ENCODE results near the gene TSPAN19.

The TSPAN19 gene

GRCh38 chr12:85058339-85058738, 22.3 kb upstream of the TSPAN19 start:
- Histone ChIP-seq H3K9me3 (ENCODE audit: insufficient read depth, low read length) (no peaks in the 10 kb centered on the region), H3K4me1 (ENCODE audit: insufficient read depth, insufficient read length) (no peaks in the 10 kb centered on the region), H3K36me3 (ENCODE audit: insufficient read depth, insufficient read length, low read length) (no peaks in the 10 kb centered on the region), H3K9ac (ENCODE audit: insufficient read length, low read depth) (no peak overlapping the region), H3K4me3 (ENCODE audit: insufficient read length, low read depth) (no peak overlapping the region), H3K27me3 (ENCODE audit: insufficient read depth, insufficient read length) (no peaks in the 10 kb centered on the region)
- no peak for DNase-seq (ENCODE audit: low read depth, low spot score)
- TF ChIP-seq ZNF274 (IDR thresholded peaks at IDR 0.05; ENCODE audit: low read depth, low read length), result no peak
- no peak for TF ChIP-seq SUZ12 (IDR thresholded peaks at IDR 0.05; ENCODE audit: extremely low read depth, insufficient read depth, insufficient read length)
- TF ChIP-seq YY1 (IDR thresholded peaks at IDR 0.05; ENCODE audit: insufficient read depth, insufficient read length), result no peak

- Histone ChIP-seq H3K4me1 (ENCODE audit: insufficient read depth, insufficient read length) (no peaks in the 10 kb centered on the region), H3K36me3 (ENCODE audit: insufficient read depth, insufficient read length, low read length) (no peaks in the 10 kb centered on the region), H3K9ac (ENCODE audit: insufficient read length, low read depth) (no peak overlapping the region), H3K9me3 (ENCODE audit: insufficient read depth, low read length) (no peaks in the 10 kb centered on the region), H3K27me3 (ENCODE audit: insufficient read depth, insufficient read length) (no peaks in the 10 kb centered on the region), H3K4me3 (ENCODE audit: insufficient read length, low read depth) (no peak overlapping the region)
- peak; percentile 63 for DNase-seq (ENCODE audit: low read depth, low spot score)
- no peak for TF ChIP-seq SUZ12 (IDR thresholded peaks at IDR 0.05; ENCODE audit: extremely low read depth, insufficient read depth, insufficient read length)
- no peak for TF ChIP-seq ZNF274 (IDR thresholded peaks at IDR 0.05; ENCODE audit: low read depth, low read length)
- TF ChIP-seq YY1 (IDR thresholded peaks at IDR 0.05; ENCODE audit: insufficient read depth, insufficient read length), result no peak
Measured at GRCh38 chr12:85057370-85057963, 21.4 kb upstream of the TSPAN19 start.

- no peak overlapping the region for H3K9ac ChIP-seq (ENCODE audit: insufficient read length, low read depth)
- H3K4me3 ChIP-seq (ENCODE audit: insufficient read length, low read depth), result no peak overlapping the region
- H3K36me3 ChIP-seq (ENCODE audit: insufficient read depth, insufficient read length, low read length), result no peaks in the 10 kb centered on the region
- DNase-seq (ENCODE audit: low read depth, low spot score), result no peak
- no peaks in the 10 kb centered on the region for H3K9me3 ChIP-seq (ENCODE audit: insufficient read depth, low read length)
- H3K27me3 ChIP-seq (ENCODE audit: insufficient read depth, insufficient read length), result no peaks in the 10 kb centered on the region
- no peaks in the 10 kb centered on the region for H3K4me1 ChIP-seq (ENCODE audit: insufficient read depth, insufficient read length)
- TF ChIP-seq SUZ12 (IDR thresholded peaks at IDR 0.05; ENCODE audit: extremely low read depth, insufficient read depth, insufficient read length) (no peak), ZNF274 (IDR thresholded peaks at IDR 0.05; ENCODE audit: low read depth, low read length) (no peak), YY1 (IDR thresholded peaks at IDR 0.05; ENCODE audit: insufficient read depth, insufficient read length) (no peak)
Measured at GRCh38 chr12:85043829-85044228, 7.8 kb upstream of the TSPAN19 start.

GRCh38 chr12:85041395-85041794, 5.3 kb upstream of the TSPAN19 start:
- no peaks in the 10 kb centered on the region for H3K4me1 ChIP-seq (ENCODE audit: insufficient read depth, insufficient read length)
- no peak for DNase-seq (ENCODE audit: low read depth, low spot score)
- H3K4me3 ChIP-seq (ENCODE audit: insufficient read length, low read depth), result no peak overlapping the region
- H3K9ac ChIP-seq (ENCODE audit: insufficient read length, low read depth), result no peak overlapping the region
- TF ChIP-seq SUZ12 (IDR thresholded peaks at IDR 0.05; ENCODE audit: extremely low read depth, insufficient read depth, insufficient read length) (no peak), YY1 (IDR thresholded peaks at IDR 0.05; ENCODE audit: insufficient read depth, insufficient read length) (no peak)
- no peaks in the 10 kb centered on the region for H3K36me3 ChIP-seq (ENCODE audit: insufficient read depth, insufficient read length, low read length)
- H3K27me3 ChIP-seq (ENCODE audit: insufficient read depth, insufficient read length), result peaks cover 1% of the 10 kb centered on the region
- no peaks in the 10 kb centered on the region for H3K9me3 ChIP-seq (ENCODE audit: insufficient read depth, low read length)

- Histone ChIP-seq H3K9ac (ENCODE audit: insufficient read length, low read depth) (no peak overlapping the region), H3K27me3 (ENCODE audit: insufficient read depth, insufficient read length) (peaks cover 2% of the 10 kb centered on the region), H3K4me3 (ENCODE audit: insufficient read length, low read depth) (peak overlapping the region; percentile 80), H3K9me3 (ENCODE audit: insufficient read depth, low read length) (no peaks in the 10 kb centered on the region), H3K4me1 (ENCODE audit: insufficient read depth, insufficient read length) (no peaks in the 10 kb centered on the region), H3K36me3 (ENCODE audit: insufficient read depth, insufficient read length, low read length) (no peaks in the 10 kb centered on the region)
- no peak for DNase-seq (ENCODE audit: low read depth, low spot score)
- TF ChIP-seq SUZ12 (IDR thresholded peaks at IDR 0.05; ENCODE audit: extremely low read depth, insufficient read depth, insufficient read length) (no peak), ZNF274 (IDR thresholded peaks at IDR 0.05; ENCODE audit: low read depth, low read length) (no peak), YY1 (IDR thresholded peaks at IDR 0.05; ENCODE audit: insufficient read depth, insufficient read length) (no peak)
Measured at GRCh38 chr12:85036733-85037132, 656 bp upstream of the TSPAN19 start.

GRCh38 chr12:85029456-85029855, 6.6 kb downstream of the TSPAN19 start:
- H3K9me3 ChIP-seq (ENCODE audit: insufficient read depth, low read length), result no peaks in the 10 kb centered on the region
- no peaks in the 10 kb centered on the region for H3K4me1 ChIP-seq (ENCODE audit: insufficient read depth, insufficient read length)
- H3K9ac ChIP-seq (ENCODE audit: insufficient read length, low read depth), result no peak overlapping the region
- no peaks in the 10 kb centered on the region for H3K27me3 ChIP-seq (ENCODE audit: insufficient read depth, insufficient read length)
- no peaks in the 10 kb centered on the region for H3K36me3 ChIP-seq (ENCODE audit: insufficient read depth, insufficient read length, low read length)
- DNase-seq (ENCODE audit: low read depth, low spot score), result no peak
- TF ChIP-seq ZNF274 (IDR thresholded peaks at IDR 0.05; ENCODE audit: low read depth, low read length), result no peak
- TF ChIP-seq SUZ12 (IDR thresholded peaks at IDR 0.05; ENCODE audit: extremely low read depth, insufficient read depth, insufficient read length), result no peak
- no peak for TF ChIP-seq YY1 (IDR thresholded peaks at IDR 0.05; ENCODE audit: insufficient read depth, insufficient read length)
- H3K4me3 ChIP-seq (ENCODE audit: insufficient read length, low read depth), result no peak overlapping the region

- TF ChIP-seq YY1 (IDR thresholded peaks at IDR 0.05; ENCODE audit: insufficient read depth, insufficient read length) (no peak), ZNF274 (IDR thresholded peaks at IDR 0.05; ENCODE audit: low read depth, low read length) (no peak), SUZ12 (IDR thresholded peaks at IDR 0.05; ENCODE audit: extremely low read depth, insufficient read depth, insufficient read length) (no peak)
- no peak for DNase-seq (ENCODE audit: low read depth, low spot score)
- Histone ChIP-seq H3K36me3 (ENCODE audit: insufficient read depth, insufficient read length, low read length) (no peaks in the 10 kb centered on the region), H3K27me3 (ENCODE audit: insufficient read depth, insufficient read length) (no peaks in the 10 kb centered on the region), H3K4me1 (ENCODE audit: insufficient read depth, insufficient read length) (no peaks in the 10 kb centered on the region), H3K9ac (ENCODE audit: insufficient read length, low read depth) (no peak overlapping the region), H3K4me3 (ENCODE audit: insufficient read length, low read depth) (no peak overlapping the region), H3K9me3 (ENCODE audit: insufficient read depth, low read length) (no peaks in the 10 kb centered on the region)
Measured at GRCh38 chr12:85018098-85018497, 18.0 kb downstream of the TSPAN19 start.

Measured in NT2/D1 (cell line).